H9 (cell line): ENCODE results near the gene DLG2. TPM values are rescaled to one million over a fixed set of nuclear protein-coding genes. Genes with fewer than 3 reads are reported as not detected.

Experiments
- DNase-seq: peaks from one replicate; pipeline ENCODE4 v3.0.0-alpha.2; 2017
- H2AFZ ChIP-seq: one replicate; pipeline ENCODE4 v1.6.1; 2013; ENCODE audit warnings: mild to moderate bottlenecking, low read length, control low read depth, moderate library complexity
- H2AK5ac ChIP-seq: 2 replicates; pipeline ENCODE4 v1.6.1; 2013; ENCODE audit warnings: low read length, control low read depth, mixed read lengths; ENCODE audit not compliant: insufficient read length
- H2BK120ac ChIP-seq: one replicate; pipeline ENCODE4 v1.6.1; 2013; ENCODE audit warnings: low read depth, mild to moderate bottlenecking, low read length, control low read depth, inconsistent platforms; ENCODE audit not compliant: poor library complexity, severe bottlenecking
- H2BK12ac ChIP-seq: 2 replicates; pipeline ENCODE4 v1.6.1; 2013; ENCODE audit warnings: low read length, control low read depth, mixed read lengths, low read depth; ENCODE audit not compliant: insufficient read length
- H2BK15ac ChIP-seq: 2 replicates; pipeline ENCODE4 v1.6.1; 2013; ENCODE audit warnings: low read depth, low read length, control low read depth
- H2BK20ac ChIP-seq: one replicate; pipeline ENCODE4 v1.6.1; 2013; ENCODE audit warnings: low read depth, mild to moderate bottlenecking, low read length, control low read depth, inconsistent platforms; ENCODE audit not compliant: poor library complexity, severe bottlenecking
- H2BK5ac ChIP-seq: 2 replicates; pipeline ENCODE4 v1.6.1; 2013; ENCODE audit warnings: low read length, control low read depth, mixed read lengths; ENCODE audit not compliant: insufficient read length
- H3K14ac ChIP-seq: 2 replicates; pipeline ENCODE4 v1.6.1; 2013; ENCODE audit warnings: low read length, control low read depth; ENCODE audit not compliant: insufficient read depth
- H3K18ac ChIP-seq: 2 replicates; pipeline ENCODE4 v1.6.1; 2013; ENCODE audit warnings: low read depth, mild to moderate bottlenecking, mixed read lengths, low read length, control low read depth; ENCODE audit not compliant: insufficient read length
- H3K23ac ChIP-seq: 2 replicates; pipeline ENCODE4 v1.6.1; 2013; ENCODE audit warnings: low read length, control low read depth, mixed read lengths, low read depth; ENCODE audit not compliant: insufficient read length
- H3K23me2 ChIP-seq: 2 replicates; pipeline ENCODE4 v1.6.1; 2013; ENCODE audit warnings: low read depth, mild to moderate bottlenecking, mixed read lengths, low read length, control low read depth; ENCODE audit not compliant: insufficient read length, poor library complexity, severe bottlenecking
- H3K27ac ChIP-seq: 2 replicates; pipeline ENCODE4 v1.5.1; 2013; ENCODE audit warnings: low read length, control low read depth, mixed read lengths, low read depth; ENCODE audit not compliant: insufficient read length
- H3K27me3 ChIP-seq: 2 replicates; pipeline ENCODE4 v1.6.1; 2013; ENCODE audit warnings: low read length, control low read depth, inconsistent platforms; ENCODE audit not compliant: insufficient read depth
- H3K4ac ChIP-seq: 2 replicates; pipeline ENCODE4 v1.6.1; 2013; ENCODE audit warnings: low read depth, mild to moderate bottlenecking, control low read depth, inconsistent platforms, low read length, moderate library complexity
- H3K4me1 ChIP-seq: 2 replicates; pipeline ENCODE4 v1.6.1; 2013; ENCODE audit warnings: low read length, control low read depth, inconsistent platforms; ENCODE audit not compliant: insufficient read depth
- H3K4me2 ChIP-seq: 2 replicates; pipeline ENCODE4 v1.6.1; 2013; ENCODE audit warnings: low read length, control low read depth, mixed read lengths; ENCODE audit not compliant: insufficient read length, insufficient read depth
- H3K56ac ChIP-seq: 2 replicates; pipeline ENCODE4 v1.6.1; 2013; ENCODE audit warnings: low read depth, mild to moderate bottlenecking, mixed read lengths, low read length, control low read depth; ENCODE audit not compliant: insufficient read length
- H3K79me1 ChIP-seq: 2 replicates; pipeline ENCODE4 v1.6.1; 2013; ENCODE audit warnings: low read depth, mild to moderate bottlenecking, moderate library complexity, low read length, control low read depth, inconsistent platforms; ENCODE audit not compliant: insufficient read depth, poor library complexity, severe bottlenecking
- H3K79me2 ChIP-seq: 2 replicates; pipeline ENCODE4 v1.6.1; 2013; ENCODE audit warnings: low read length, control low read depth, inconsistent platforms; ENCODE audit not compliant: insufficient read depth
- H3K9ac ChIP-seq: 2 replicates; pipeline ENCODE4 v1.6.1; 2013; ENCODE audit warnings: low read length, control low read depth, mixed read lengths; ENCODE audit not compliant: insufficient read length; ENCODE audit errors: extremely low read depth
- H3K9me3 ChIP-seq: one replicate; pipeline ENCODE4 v1.6.1; 2013; ENCODE audit warnings: low read depth, low read length, inconsistent platforms; ENCODE audit not compliant: control insufficient read depth
- H3T11ph ChIP-seq: one replicate; pipeline ENCODE4 v1.6.1; 2013; ENCODE audit warnings: mild to moderate bottlenecking, low read length, control low read depth, inconsistent platforms
- H4K20me1 ChIP-seq: one replicate; pipeline ENCODE4 v1.6.1; 2013; ENCODE audit not compliant: control insufficient read depth, insufficient read length, insufficient read depth
- H4K5ac ChIP-seq: 2 replicates; pipeline ENCODE4 v1.6.1; 2013; ENCODE audit warnings: low read depth, mild to moderate bottlenecking, mixed read lengths, low read length, control low read depth; ENCODE audit not compliant: insufficient read length
- H4K8ac ChIP-seq: replicated peaks from 2 replicates; pipeline ENCODE4 v1.6.1; 2013; ENCODE audit warnings: low read length, control low read depth, mixed read lengths, low read depth; ENCODE audit not compliant: insufficient read length
- H4K91ac ChIP-seq: 2 replicates; pipeline ENCODE4 v1.6.1; 2013; ENCODE audit warnings: low read depth, mild to moderate bottlenecking, moderate library complexity, mixed read lengths, low read length, control low read depth; ENCODE audit not compliant: insufficient read length
- H3K27ac Mint-ChIP-seq, 3 experiments: 2 replicates in 2 of 3; 3 replicates in 1 of 3; pipeline ENCODE4 v1.8.0; 2020 to 2021; ENCODE audit warnings: mixed read lengths in 3 of 3, mild to moderate bottlenecking in 1 of 3, moderate library complexity in 1 of 3
- H3K27me3 Mint-ChIP-seq: 2 replicates; pipeline ENCODE4 v1.8.0; 2021; ENCODE audit warnings: low read depth, mild to moderate bottlenecking, moderate library complexity, mixed read lengths
- H3K36me3 Mint-ChIP-seq, 3 experiments: 2 replicates in 2 of 3; 3 replicates in 1 of 3; pipeline ENCODE4 v1.8.0; 2020 to 2021; ENCODE audit warnings: low read depth in 3 of 3, mixed read lengths in 3 of 3; ENCODE audit not compliant: insufficient read depth in 1 of 3
- H3K4me1 Mint-ChIP-seq, 2 experiments: 2 replicates each; pipeline ENCODE4 v1.8.0; 2020; ENCODE audit warnings: mixed read lengths in 2 of 2
- H3K4me3 Mint-ChIP-seq, 2 experiments: 2 replicates in 1 of 2; 3 replicates in 1 of 2; pipeline ENCODE4 v1.8.0; 2020 to 2021; ENCODE audit warnings: mild to moderate bottlenecking in 2 of 2, mixed read lengths in 2 of 2, moderate library complexity in 1 of 2
- H3K9me3 Mint-ChIP-seq, 2 experiments: 2 replicates in 1 of 2; 3 replicates in 1 of 2; pipeline ENCODE4 v1.8.0; 2020; ENCODE audit warnings: mild to moderate bottlenecking in 2 of 2, mixed read lengths in 2 of 2, moderate library complexity in 1 of 2
- CTCF ChIP-seq: fragments of 200-600 bp; sonication (generic); conservative IDR thresholded peaks from 3 replicates; pipeline ENCODE4 v1.8.0; 2021; ENCODE audit warnings: antibody characterized with exemption, mild to moderate bottlenecking
- WGBS: extraction: QIAGEN DNeasy Blood & Tissue Kit; methylation state at CpG from one replicate; pipeline ENCODE4 v1.1.7; 2013; ENCODE audit warnings: missing lambda C conversion rate, low lambda C conversion rate, mixed read lengths; ENCODE audit not compliant: insufficient read length; ENCODE audit errors: extremely low coverage; 5-methylcytosine and 5-hydroxymethylcytosine counted together
- total RNA-seq: library from RNA; stranded (reverse); gene quantifications from 2 replicates; pipeline ENCODE4 v1.2.1, GENCODE V29; 2021

Gene DLG2
- total RNA-seq, 1 experiment from 2014 or later = 8.0 TPM

- Histone ChIP-seq H3K27ac (no peak overlapping the region), H3K4me1 (peaks cover 11% of the 10 kb centered on the region), H2BK120ac (no peak overlapping the region), H3K23me2 (no peaks in the 10 kb centered on the region), H4K91ac (no peak overlapping the region), H3K14ac (no peak overlapping the region), H3K9me3 (no peaks in the 10 kb centered on the region), H2AK5ac (no peak overlapping the region), H3K18ac (no peak overlapping the region), H2BK12ac (no peak overlapping the region), H4K5ac (no peak overlapping the region), H3K4me2 (no peak overlapping the region), H3K79me2 (no peaks in the 10 kb centered on the region), H3K27me3 (no peaks in the 10 kb centered on the region), H2BK15ac (no peak overlapping the region), H3K56ac (no peak overlapping the region), H3K9ac (no peak overlapping the region), H2AFZ (no peak overlapping the region), H2BK5ac (no peak overlapping the region), H3K4ac (no peak overlapping the region), H4K20me1 (no peaks in the 10 kb centered on the region), H4K8ac (no peak overlapping the region), H3K79me1 (no peaks in the 10 kb centered on the region), H2BK20ac (no peak overlapping the region), H3T11ph (no peak overlapping the region), H3K23ac (no peak overlapping the region)
- no CpG with 5 or more reads among the region's 9 CpGs for WGBS
- H3K9me3 Mint-ChIP-seq = no peaks in the 10 kb centered on the region
- TF ChIP-seq CTCF = no peak
- H3K4me1 Mint-ChIP-seq = peaks cover 16 to 22% of the 10 kb centered on the region in 2 experiments
- no peak overlapping the region for H3K27ac Mint-ChIP-seq
- no peak for DNase-seq
- H3K27me3 Mint-ChIP-seq = no peaks in the 10 kb centered on the region; the same call in 1 of the 2 replicates
- no peaks in the 10 kb centered on the region for H3K36me3 Mint-ChIP-seq
- no peak overlapping the region for H3K4me3 Mint-ChIP-seq
These were observed 1935.6 kb downstream of the DLG2 start for GRCh38 chr11:83691451-83691950.
